AML-193 (cell line): ENCODE measurements around the gene CRAMP1.
"Not testable (repeated sequence)": the region's sequence is repeated elsewhere in the genome, so short reads cannot be mapped to it uniquely, and the experiment has no call there.

Experiments used
- DNase-seq, 2 experiments: peaks; one replicate each; lab custom pipeline; 2025; lab: John Stamatoyannopoulos, UW

Gene CRAMP1, protein sequence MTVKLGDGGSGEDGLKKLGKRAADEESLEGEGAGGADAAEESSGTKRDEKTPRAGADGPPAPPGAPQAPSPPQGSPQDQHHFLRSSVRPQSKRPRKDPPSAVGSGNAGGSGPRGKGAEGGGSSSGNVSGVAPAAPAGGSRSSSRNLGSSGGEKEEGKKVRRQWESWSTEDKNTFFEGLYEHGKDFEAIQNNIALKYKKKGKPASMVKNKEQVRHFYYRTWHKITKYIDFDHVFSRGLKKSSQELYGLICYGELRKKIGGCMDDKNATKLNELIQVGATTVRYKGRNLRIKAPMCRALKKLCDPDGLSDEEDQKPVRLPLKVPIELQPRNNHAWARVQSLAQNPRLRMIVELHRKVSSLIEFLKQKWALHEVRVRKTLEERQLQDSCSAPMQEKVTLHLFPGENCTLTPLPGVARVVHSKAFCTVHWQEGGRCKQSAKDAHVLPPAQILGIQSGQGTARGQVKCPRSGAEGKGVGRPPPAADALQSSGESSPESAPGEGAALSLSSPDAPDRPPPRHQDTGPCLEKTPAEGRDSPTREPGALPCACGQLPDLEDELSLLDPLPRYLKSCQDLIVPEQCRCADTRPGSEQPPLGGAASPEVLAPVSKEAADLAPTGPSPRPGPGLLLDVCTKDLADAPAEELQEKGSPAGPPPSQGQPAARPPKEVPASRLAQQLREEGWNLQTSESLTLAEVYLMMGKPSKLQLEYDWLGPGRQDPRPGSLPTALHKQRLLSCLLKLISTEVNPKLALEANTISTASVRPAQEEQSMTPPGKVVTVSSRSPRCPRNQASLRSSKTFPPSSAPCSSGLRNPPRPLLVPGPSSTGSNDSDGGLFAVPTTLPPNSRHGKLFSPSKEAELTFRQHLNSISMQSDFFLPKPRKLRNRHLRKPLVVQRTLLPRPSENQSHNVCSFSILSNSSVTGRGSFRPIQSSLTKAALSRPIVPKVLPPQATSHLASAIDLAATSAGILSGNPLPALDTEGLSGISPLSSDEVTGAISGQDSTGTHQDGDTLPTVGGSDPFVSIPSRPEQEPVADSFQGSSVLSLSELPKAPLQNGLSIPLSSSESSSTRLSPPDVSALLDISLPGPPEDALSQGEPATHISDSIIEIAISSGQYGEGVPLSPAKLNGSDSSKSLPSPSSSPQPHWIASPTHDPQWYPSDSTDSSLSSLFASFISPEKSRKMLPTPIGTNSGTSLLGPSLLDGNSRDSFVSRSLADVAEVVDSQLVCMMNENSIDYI (N-terminal part only)

DNA sequence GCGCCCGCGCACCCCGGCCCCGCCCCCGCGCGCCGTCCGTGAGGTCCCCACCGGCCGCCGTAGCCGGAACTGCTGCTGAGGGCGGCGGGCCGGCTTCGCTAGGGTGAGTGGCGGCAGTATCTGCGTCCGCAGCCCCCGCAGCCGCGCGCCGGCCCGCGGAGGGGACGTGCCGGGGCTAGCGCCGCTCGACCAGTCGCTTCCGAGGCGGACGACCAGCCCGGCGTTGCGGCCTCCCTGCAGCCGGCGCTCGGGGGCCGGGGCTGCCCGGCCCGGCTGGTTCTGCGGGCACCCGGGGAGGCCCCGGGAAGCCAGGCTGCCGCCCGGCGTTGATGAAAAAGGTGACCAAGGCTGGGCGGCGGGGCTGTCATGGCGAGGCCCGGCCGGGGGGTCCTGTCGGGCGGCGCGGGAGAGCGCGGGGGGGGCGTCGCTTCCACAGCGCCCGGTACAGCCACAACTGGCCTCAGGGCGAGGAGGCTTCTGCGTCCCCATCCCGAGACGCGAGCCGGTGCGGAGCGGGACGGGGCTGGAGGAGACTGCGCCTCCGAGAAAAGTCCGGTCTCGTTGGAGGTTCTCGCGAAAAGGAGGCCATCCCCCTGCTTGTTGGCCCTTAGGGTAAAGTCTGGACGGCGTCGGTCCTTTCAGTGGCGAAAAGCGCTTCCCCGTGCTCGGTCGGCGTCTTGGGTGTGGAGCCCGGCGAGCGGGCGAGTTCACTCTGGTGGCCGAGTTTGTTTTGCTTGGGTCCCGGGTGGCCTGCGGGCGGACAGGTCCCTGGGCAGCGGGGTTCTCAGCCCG, at the start of gene CRAMP1:
Gene CRAMP1 (plus strand): TSS at position 41 of the 792 bp plus-strand sequence. CDS start 2,280 bp downstream, outside the sequence.
- no peak for DNase-seq

- DNase-seq, result no peak
These were observed 48.4 kb upstream of the CRAMP1 start for GRCh38 chr16:1563786-1564185.

- DNase-seq, result no peak
These were observed 47.8 kb upstream of the CRAMP1 start for GRCh38 chr16:1564325-1564724.

DNA sequence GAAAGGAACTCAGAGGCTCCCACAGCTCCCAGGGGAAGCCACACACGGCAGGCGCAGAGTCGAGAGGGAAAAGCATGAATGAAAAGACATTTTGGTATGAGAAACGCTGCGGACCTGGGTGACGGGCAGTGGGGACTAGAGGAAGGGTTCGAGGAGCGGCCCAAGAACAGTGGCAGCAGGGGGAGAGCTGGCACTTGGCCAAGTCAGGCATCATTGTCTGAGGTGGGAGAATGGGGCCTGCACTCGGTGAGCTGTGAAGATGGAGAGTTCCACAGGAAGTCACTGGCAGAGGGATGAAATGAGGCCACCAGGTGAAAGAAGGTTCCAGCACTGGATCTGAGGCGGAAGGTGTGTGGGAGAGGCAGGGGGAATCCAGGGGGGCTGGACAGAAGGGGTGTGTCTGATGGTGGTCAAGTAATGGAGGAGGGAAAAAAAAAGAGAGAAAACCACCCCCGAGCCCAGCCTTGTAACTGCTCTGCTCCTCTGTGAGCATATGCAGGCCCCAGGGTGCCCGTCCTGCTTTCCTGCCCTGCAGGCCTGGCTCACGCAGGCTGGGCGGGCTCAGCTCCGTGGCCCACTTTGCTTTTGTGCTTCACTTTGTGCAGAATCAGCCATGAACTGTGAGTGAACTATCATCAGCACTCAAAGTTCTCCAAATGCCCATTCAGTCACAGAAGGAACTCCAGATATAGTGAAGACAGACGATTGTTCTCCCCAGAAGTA, 46.9 kb upstream of the CRAMP1 start:
- no peak for DNase-seq

DNA sequence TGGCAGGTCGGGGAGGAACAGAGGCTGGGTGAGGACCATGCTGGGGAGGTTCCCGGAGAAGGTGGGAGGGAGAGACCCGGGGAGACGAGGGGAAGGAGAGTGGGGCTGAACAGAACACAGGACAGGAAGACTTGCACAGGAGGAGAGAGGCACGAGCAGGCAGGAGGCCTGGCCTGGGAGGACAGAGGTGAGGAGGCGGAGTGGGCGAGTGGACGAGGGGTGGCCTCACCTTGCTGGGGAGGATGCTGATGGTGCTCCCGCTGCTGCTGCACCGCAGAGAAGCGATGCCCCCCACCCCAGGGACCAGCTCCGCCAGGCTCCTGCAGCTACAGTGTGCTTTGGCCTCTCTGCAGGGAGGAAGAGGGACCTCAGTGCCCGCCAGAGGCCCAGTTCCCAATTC, 44.2 kb upstream of the CRAMP1 start:
- no peak for DNase-seq

- DNase-seq, result no peak
These were observed 41.0 kb upstream of the CRAMP1 start for GRCh38 chr16:1571012-1571671.

- no peak for DNase-seq
These were observed 39.5 kb upstream of the CRAMP1 start for GRCh38 chr16:1572673-1573072.

DNA sequence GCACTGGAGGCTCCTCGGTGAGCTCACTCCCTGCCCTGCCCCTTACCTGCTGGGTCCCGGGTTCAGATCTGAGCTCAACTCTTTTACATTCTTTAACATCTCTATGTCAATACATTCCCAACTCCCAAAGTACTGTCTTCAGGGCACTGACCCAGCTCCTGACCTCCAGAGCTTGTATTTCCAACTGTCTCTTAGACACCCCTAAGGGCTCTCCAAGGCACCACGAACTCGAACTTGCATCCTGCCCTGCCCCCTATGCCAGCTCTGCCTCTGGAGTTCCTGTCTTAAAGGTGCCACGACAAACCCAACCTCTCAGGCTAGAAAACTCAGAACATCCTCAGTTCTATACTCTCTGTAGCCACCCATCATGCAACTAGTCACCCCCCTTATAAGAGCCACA, 38.9 kb upstream of the CRAMP1 start:
- DNase-seq, result no peak

DNA sequence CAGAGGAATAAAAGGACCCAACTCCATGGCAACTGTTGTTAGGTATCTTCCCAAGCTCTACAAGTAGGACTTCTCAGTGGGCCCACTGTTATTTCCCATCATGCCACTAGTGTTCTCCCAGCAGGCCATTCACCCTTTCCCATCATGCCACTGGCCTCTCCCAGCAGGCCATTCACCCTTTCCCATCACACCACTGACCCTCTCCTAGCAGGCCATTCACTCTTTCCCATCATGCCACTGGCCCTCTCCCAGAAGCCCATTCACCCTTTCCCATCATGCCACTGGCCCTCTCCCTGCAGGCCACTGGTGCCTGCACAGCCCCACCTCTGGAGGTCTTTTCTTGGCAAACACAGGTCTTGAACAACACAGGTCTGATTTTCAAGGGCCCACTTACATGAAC, 36.6 kb upstream of the CRAMP1 start:
- no peak for DNase-seq

DNA sequence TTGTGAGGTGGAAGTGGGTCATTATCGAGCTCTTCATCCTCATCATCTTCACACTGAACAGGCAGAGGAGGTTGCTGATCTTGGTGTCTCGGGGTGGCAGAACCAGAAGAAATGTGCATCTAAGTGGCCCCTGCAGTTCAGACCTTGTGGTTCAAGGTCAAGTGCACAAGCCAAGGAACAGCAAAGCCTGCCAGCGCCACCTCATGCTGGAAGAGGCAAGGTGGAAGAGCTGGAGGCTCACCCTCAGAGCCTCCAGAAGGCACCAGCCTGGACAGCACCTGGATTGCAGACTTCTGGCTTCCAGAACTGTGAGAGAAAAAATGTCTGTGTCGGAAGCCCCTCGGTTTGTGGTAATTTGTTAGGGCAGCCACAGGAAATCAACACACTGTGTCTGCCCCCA, 32.9 kb upstream of the CRAMP1 start:
- no peak for DNase-seq

GRCh38 chr16:1580256-1580655, 31.9 kb upstream of the CRAMP1 start:
- no peak for DNase-seq

DNA sequence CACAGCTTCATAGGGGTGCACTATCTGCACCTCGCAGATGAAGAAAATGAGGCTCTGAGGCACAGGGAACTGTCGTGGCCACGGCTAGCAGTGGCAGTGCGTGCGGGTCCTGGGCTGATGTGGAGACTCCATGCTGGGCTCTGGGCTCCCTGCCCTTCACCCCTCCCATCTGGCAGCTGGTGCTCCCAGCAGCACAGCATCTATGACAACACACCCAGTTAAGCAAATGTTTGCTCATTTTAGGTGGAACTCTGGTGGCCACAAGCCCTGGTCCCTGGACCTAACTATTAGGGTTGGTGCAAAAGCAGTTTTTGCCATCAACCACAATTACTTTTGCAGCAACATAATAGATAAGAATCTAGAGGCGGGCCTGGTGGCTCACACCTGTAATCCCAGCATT, 31.2 kb upstream of the CRAMP1 start:
- no peak for DNase-seq

- DNase-seq, result no peak
These were observed 30.4 kb upstream of the CRAMP1 start for GRCh38 chr16:1581804-1582203.

- no peak for DNase-seq
These were observed 29.0 kb upstream of the CRAMP1 start for GRCh38 chr16:1583180-1583579.

GRCh38 chr16:1584926-1585484, 27.2 kb upstream of the CRAMP1 start:
- DNase-seq, result no peak

GRCh38 chr16:1590366-1590765, 21.8 kb upstream of the CRAMP1 start:
- DNase-seq, result no peak

- DNase-seq, result no peak
These were observed 21.0 kb upstream of the CRAMP1 start for GRCh38 chr16:1590930-1591705.

DNA sequence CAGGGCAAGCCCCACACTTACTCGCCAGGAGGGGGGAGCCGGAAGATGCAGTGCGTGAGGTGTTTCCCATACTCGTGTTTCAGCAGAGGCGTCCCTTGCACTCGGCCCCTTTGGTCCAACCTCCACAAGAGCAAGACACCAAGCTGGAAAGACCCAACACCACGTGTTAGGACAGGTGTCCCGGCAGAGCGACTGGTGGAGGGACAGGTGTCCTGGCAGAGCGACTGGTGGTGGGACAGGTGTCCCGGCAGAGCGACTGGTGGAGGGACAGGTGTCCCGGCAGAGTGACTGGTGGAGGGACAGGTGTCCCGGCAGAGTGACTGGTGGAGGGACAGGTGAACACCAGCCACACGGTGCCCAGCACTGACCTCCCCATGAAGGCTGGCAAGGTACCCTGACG, 19.7 kb upstream of the CRAMP1 start:
- DNase-seq, result no peak

DNA sequence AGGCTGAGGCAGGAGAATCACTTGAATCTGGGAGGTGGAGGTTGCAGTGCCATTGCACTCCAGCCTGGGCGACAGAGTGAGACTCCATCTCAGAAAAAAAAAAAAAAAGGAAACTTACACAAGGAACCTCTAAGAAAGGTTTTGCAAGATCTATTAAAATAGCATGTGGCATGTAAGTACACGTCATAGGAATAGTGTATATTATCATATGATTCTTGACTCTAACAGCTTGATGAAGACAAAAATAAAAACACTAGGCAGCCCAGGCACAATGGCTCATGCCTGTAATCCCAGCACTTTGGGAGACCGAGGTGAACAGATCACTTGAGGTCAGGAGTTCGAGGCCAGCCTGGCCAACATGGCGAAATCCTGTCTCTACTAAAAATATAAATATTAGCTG, 16.6 kb upstream of the CRAMP1 start:
- not testable (repeated sequence) for DNase-seq
